GM23338 (cell line): Measurements from ENCODE around the gene ALDH1L2.

Source experiments
- CTCF ChIP-seq, 2 experiments: fragments of 200-600 bp in 1 of 2; sonication (generic) in 1 of 2; conservative IDR thresholded peaks; 2 replicates each; pipeline versions ENCODE4 v1.5.1 to v1.6.1; 2016 to 2017; ENCODE audit warnings: antibody characterized with exemption in 2 of 2, low read depth in 2 of 2, mild to moderate bottlenecking in 2 of 2, moderate library complexity in 1 of 2
- ETS1 ChIP-seq: IDR thresholded peaks from 2 replicates; pipeline ENCODE4 v1.6.1; 2016; ENCODE audit warnings: antibody characterized with exemption
- EZH2 ChIP-seq: fragments of 200-600 bp; sonication (generic); IDR thresholded peaks from one replicate; pipeline ENCODE4 v1.8.0; 2017; ENCODE audit warnings: antibody characterized with exemption, mild to moderate bottlenecking, low read depth; ENCODE audit not compliant: unreplicated experiment
- EZH2phosphoT487 ChIP-seq: fragments of 200-600 bp; sonication (generic); IDR thresholded peaks from one replicate; pipeline ENCODE4 v1.8.1; 2018; ENCODE audit warnings: antibody characterized with exemption; ENCODE audit not compliant: unreplicated experiment
- JUNB ChIP-seq: IDR thresholded peaks from one replicate; pipeline ENCODE4 v1.6.1; 2016; ENCODE audit warnings: antibody characterized with exemption; ENCODE audit not compliant: unreplicated experiment
- POLR2AphosphoS5 ChIP-seq: IDR thresholded peaks from 2 replicates; pipeline ENCODE4 v1.6.1; 2016; ENCODE audit warnings: antibody characterized with exemption, low read depth
- REST ChIP-seq: IDR thresholded peaks from one replicate; pipeline ENCODE4 v1.6.1; 2018; ENCODE audit warnings: antibody characterized with exemption; ENCODE audit not compliant: unreplicated experiment
- STAT1 ChIP-seq: IDR thresholded peaks from one replicate; pipeline ENCODE4 v1.6.1; 2016; ENCODE audit warnings: antibody characterized with exemption; ENCODE audit not compliant: unreplicated experiment
- ZNF462 ChIP-seq: fragments of 250-450 bp; sonication (Bioruptor Pico); IDR thresholded peaks from 2 replicates; pipeline ENCODE4 v1.5.0; 2020; ENCODE audit warnings: mild to moderate bottlenecking, moderate library complexity

- TF ChIP-seq POLR2AphosphoS5: no peak
- no peak for TF ChIP-seq REST
- TF ChIP-seq CTCF (conservative IDR thresholded peaks at IDR 0.05; ENCODE audit: low read depth in 2 of 2): no peak
- TF ChIP-seq ETS1: no peak
- TF ChIP-seq EZH2phosphoT487: no peak
- no peak for TF ChIP-seq EZH2
- TF ChIP-seq STAT1: no peak
- no peak for TF ChIP-seq ZNF462
- TF ChIP-seq JUNB: no peak
Observed at GRCh38 chr12:105083551-105084105, 630 bp downstream of the ALDH1L2 start.
